H1 (cell line): ENCODE data around the gene GPR63. TPM values are rescaled to one million over a fixed set of nuclear protein-coding genes. Genes with fewer than 3 reads are reported as not detected.

Experiments used
- CTCF ChIA-PET: fragments of 300-600 bp; sonication (Branson Sonifier 250); formaldehyde crosslinking; loops from one replicate; lab custom pipeline; 2021; ENCODE audit not compliant: partially characterized antibody; lab: Charles Lee
- POLR2A ChIA-PET: fragments of 300-600 bp; sonication (Branson Sonifier 250); formaldehyde crosslinking; loops from one replicate; lab custom pipeline; 2021; ENCODE audit warnings: inconsistent platforms; ENCODE audit not compliant: partially characterized antibody; lab: Charles Lee
- DNase-seq, 2 experiments: peaks; one replicate each; pipeline versions ENCODE4 v3.0.0 to v3.0.0-alpha.2; 2010 to 2022; ENCODE audit warnings: low spot score in 2 of 2, low read depth in 1 of 2, mixed read lengths in 1 of 2
- FAIRE-seq: peaks from 2 replicates; lab custom pipeline; 2011; peaks lifted over from hg19 to GRCh38; lab: Jason Lieb, UNC
- H2AFZ ChIP-seq: 2 replicates; pipeline ENCODE4 v1.8.1; 2012; ENCODE audit warnings: low read length, inconsistent platforms
- H2AK5ac ChIP-seq: 2 replicates; pipeline ENCODE4 v1.6.1; 2013; ENCODE audit warnings: low read depth, low read length
- H2BK120ac ChIP-seq: replicated peaks from 2 replicates; pipeline ENCODE3; 2013; ENCODE audit warnings: low read depth, low read length, inconsistent platforms
- H2BK12ac ChIP-seq: 2 replicates; pipeline ENCODE4 v1.6.1; 2013; ENCODE audit warnings: low read depth, low read length
- H2BK15ac ChIP-seq: 2 replicates; pipeline ENCODE4 v1.6.1; 2013; ENCODE audit warnings: low read length
- H2BK20ac ChIP-seq: 2 replicates; pipeline ENCODE4 v1.6.1; 2013; ENCODE audit warnings: low read length
- H2BK5ac ChIP-seq: 2 replicates; pipeline ENCODE4 v1.6.1; 2013; ENCODE audit warnings: low read depth, low read length
- H3K14ac ChIP-seq: 2 replicates; pipeline ENCODE4 v1.6.1; 2013; ENCODE audit warnings: inconsistent platforms; ENCODE audit not compliant: insufficient read length
- H3K18ac ChIP-seq: 2 replicates; pipeline ENCODE4 v1.6.1; 2013; ENCODE audit warnings: low read length; ENCODE audit errors: extremely low read depth
- H3K23ac ChIP-seq: 2 replicates; pipeline ENCODE4 v1.6.1; 2013; ENCODE audit warnings: inconsistent platforms; ENCODE audit not compliant: insufficient read length
- H3K23me2 ChIP-seq: 2 replicates; pipeline ENCODE4 v1.6.1; 2013; ENCODE audit warnings: low read depth, low read length
- H3K27ac ChIP-seq: 2 replicates; pipeline ENCODE4 v1.6.1; 2011; ENCODE audit warnings: low read depth, low read length, inconsistent platforms
- H3K27me3 ChIP-seq, 4 experiments: replicated peaks in 1 of 4; 1 replicate in 1 of 4; 2 replicates in 3 of 4; pipeline versions ENCODE4 v1.6.1 to v1.8.1; 2011 to 2013; ENCODE audit warnings: low read length in 3 of 4, mild to moderate bottlenecking in 3 of 4, inconsistent platforms in 2 of 4, mixed read lengths in 2 of 4, moderate library complexity in 1 of 4; ENCODE audit not compliant: control insufficient read depth in 3 of 4, insufficient read depth in 3 of 4; ENCODE audit errors: extremely low read depth in 1 of 4
- H3K36me3 ChIP-seq, 4 experiments: 2 replicates each; pipeline versions ENCODE4 v1.6.1 to v1.8.1; 2011 to 2013; ENCODE audit warnings: mild to moderate bottlenecking in 4 of 4, low read length in 3 of 4, moderate library complexity in 2 of 4, control low read depth in 1 of 4, inconsistent platforms in 1 of 4; ENCODE audit not compliant: insufficient read depth in 4 of 4, control insufficient read depth in 2 of 4
- H3K4ac ChIP-seq: replicated peaks from 2 replicates; pipeline ENCODE3; 2013; ENCODE audit warnings: low read length, low read depth, mixed read lengths, inconsistent platforms; ENCODE audit not compliant: insufficient read length
- H3K4me1 ChIP-seq, 4 experiments: replicated peaks in 1 of 4; 1 replicate in 1 of 4; 2 replicates in 3 of 4; pipeline versions ENCODE4 v1.6.1 to v1.8.1; 2011 to 2013; ENCODE audit warnings: low read length in 3 of 4, inconsistent platforms in 2 of 4, mixed read lengths in 1 of 4; ENCODE audit not compliant: insufficient read depth in 4 of 4, control insufficient read depth in 3 of 4
- H3K4me2 ChIP-seq, 2 experiments: 2 replicates each; pipeline versions ENCODE4 v1.6.1 to v1.8.1; 2011 to 2013; ENCODE audit warnings: low read depth in 2 of 2, low read length in 2 of 2, control low read depth in 1 of 2, inconsistent platforms in 1 of 2, mild to moderate bottlenecking in 1 of 2; ENCODE audit not compliant: insufficient read depth in 1 of 2
- H3K4me3 ChIP-seq, 4 experiments: fragments of 200-600, 300-600 bp in 1 of 4; sonication (generic), shearing (Covaris generic), sonication (Bioruptor Twin) in 1 of 4; 2 replicates each; pipeline versions ENCODE4 v1.5.1 to v1.8.1; 2011 to 2016; ENCODE audit warnings: low read length in 4 of 4, low read depth in 3 of 4, control low read depth in 2 of 4, inconsistent platforms in 2 of 4, mild to moderate bottlenecking in 2 of 4, mixed read lengths in 1 of 4, moderate library complexity in 1 of 4; ENCODE audit not compliant: insufficient read depth in 2 of 4; ENCODE audit errors: extremely low read depth in 1 of 4
- H3K56ac ChIP-seq: replicated peaks from 2 replicates; pipeline ENCODE3; 2013; ENCODE audit warnings: low read depth, mild to moderate bottlenecking, mixed read lengths, low read length, inconsistent platforms; ENCODE audit not compliant: insufficient read length
- H3K79me1 ChIP-seq: 2 replicates; pipeline ENCODE4 v1.6.1; 2013; ENCODE audit warnings: low read depth, low read length, control low read depth
- H3K79me2 ChIP-seq, 2 experiments: 2 replicates each; pipeline versions ENCODE4 v1.6.1 to v1.8.1; 2012 to 2013; ENCODE audit warnings: low read length in 2 of 2, mild to moderate bottlenecking in 2 of 2, inconsistent platforms in 1 of 2; ENCODE audit not compliant: insufficient read depth in 2 of 2, control insufficient read depth in 1 of 2
- H3K9ac ChIP-seq, 4 experiments: replicated peaks in 1 of 4; 1 replicate in 1 of 4; 2 replicates in 3 of 4; pipeline versions ENCODE4 v1.6.1 to v1.8.1; 2011 to 2013; ENCODE audit warnings: low read depth in 3 of 4, low read length in 3 of 4, control low read depth in 2 of 4, mild to moderate bottlenecking in 2 of 4, moderate library complexity in 2 of 4, inconsistent platforms in 1 of 4; ENCODE audit errors: extremely low read depth in 1 of 4
- H3K9me3 ChIP-seq, 2 experiments: 2 replicates each; pipeline versions ENCODE4 v1.6.1 to v1.8.1; 2012 to 2013; ENCODE audit warnings: mild to moderate bottlenecking in 2 of 2, moderate library complexity in 2 of 2, control low read depth in 1 of 2, inconsistent platforms in 1 of 2, low read depth in 1 of 2, low read length in 1 of 2, mixed read lengths in 1 of 2; ENCODE audit not compliant: insufficient read depth in 2 of 2
- H4K20me1 ChIP-seq, 2 experiments: replicated peaks in 1 of 2; 2 replicates each; pipeline versions ENCODE3 to v1.8.1; 2011 to 2013; ENCODE audit warnings: inconsistent platforms in 2 of 2, low read length in 2 of 2, mild to moderate bottlenecking in 1 of 2; ENCODE audit not compliant: insufficient read depth in 2 of 2, control insufficient read depth in 1 of 2
- H4K5ac ChIP-seq: 2 replicates; pipeline ENCODE4 v1.6.1; 2013; ENCODE audit warnings: low read length, low read depth, mixed read lengths, inconsistent platforms; ENCODE audit not compliant: insufficient read length
- H4K8ac ChIP-seq: 2 replicates; pipeline ENCODE4 v1.8.0; 2013; ENCODE audit warnings: mild to moderate bottlenecking, moderate library complexity, low read length, inconsistent platforms; ENCODE audit not compliant: insufficient read depth; ENCODE audit errors: extremely low read depth
- H4K91ac ChIP-seq: replicated peaks from 2 replicates; pipeline ENCODE3; 2013; ENCODE audit warnings: low read length, mixed read lengths, inconsistent platforms; ENCODE audit not compliant: insufficient read length
- CEBPB ChIP-seq: IDR thresholded peaks from 2 replicates; pipeline ENCODE4 v1.6.1; 2012; ENCODE audit warnings: low read depth, low read length
- EP300 ChIP-seq, 2 experiments: IDR thresholded peaks; 1 replicate in 1 of 2; 2 replicates in 1 of 2; pipeline ENCODE4 v1.6.1; 2011 to 2012; ENCODE audit warnings: low read depth in 2 of 2, low read length in 2 of 2, mild to moderate bottlenecking in 2 of 2, borderline replicate concordance in 1 of 2, inconsistent platforms in 1 of 2, moderate library complexity in 1 of 2
- SIRT6 ChIP-seq: IDR thresholded peaks from one replicate; pipeline ENCODE4 v1.7.1; 2012; ENCODE audit warnings: low read length, inconsistent platforms
- USF2 ChIP-seq: IDR thresholded peaks from 2 replicates; pipeline ENCODE4 v1.6.1; 2011; ENCODE audit warnings: low read length, improper control_type of control experiment
- WGBS, 2 experiments: shearing (Covaris generic) in 1 of 2; methylation state at CpG; one replicate each; pipeline versions ENCODE4 v1.1.6 to v1.1.7; 2013 to 2015; ENCODE audit warnings: low lambda C conversion rate in 2 of 2, mixed read lengths in 2 of 2, inconsistent platforms in 1 of 2, low coverage in 1 of 2, missing lambda C conversion rate in 1 of 2; ENCODE audit not compliant: insufficient replicate concordance in 2 of 2, insufficient coverage in 1 of 2, insufficient read length in 1 of 2; ENCODE audit errors: extremely low coverage in 1 of 2, missing lambda C conversion rate in 1 of 2; 5-methylcytosine and 5-hydroxymethylcytosine counted together
- polyA plus RNA-seq, 7 experiments: library from polyadenylated mRNA; depleted of rRNA in 3 of 7; stranded (reverse) in 5 of 7; unstranded in 2 of 7; fragments of >200 nt in 5 of 7; fragments of 200-250 nt in 2 of 7; gene quantifications; 1 replicate in 5 of 7; 2 replicates in 1 of 7; 4 replicates in 1 of 7; pipeline versions ENCODE4 v1.2.1 to v1.2.3, GENCODE V29; 2011 to 2013; ENCODE audit warnings: missing spikeins in 2 of 7, mixed read lengths in 2 of 7
- total RNA-seq: library from RNA; stranded (reverse); fragmentation: NEBNext Ultra II Directional; extraction: Animal tissue kit (Norgen Biotek cat#: 25700); gene quantifications from 2 replicates; pipeline ENCODE4 v1.2.1, GENCODE V29; 2021
- TF ChIP-seq, protein P1 (sequence below): IDR thresholded peaks from 2 replicates; pipeline ENCODE4 v1.6.1; 2012; ENCODE audit warnings: inconsistent platforms

Gene GPR63
- total and polyA plus RNA-seq, 2 of the 8 experiments (the other 6 are each of a cell fraction or from before 2014, with no cell fraction given), result 6.1 to 11.6 TPM

DNA sequence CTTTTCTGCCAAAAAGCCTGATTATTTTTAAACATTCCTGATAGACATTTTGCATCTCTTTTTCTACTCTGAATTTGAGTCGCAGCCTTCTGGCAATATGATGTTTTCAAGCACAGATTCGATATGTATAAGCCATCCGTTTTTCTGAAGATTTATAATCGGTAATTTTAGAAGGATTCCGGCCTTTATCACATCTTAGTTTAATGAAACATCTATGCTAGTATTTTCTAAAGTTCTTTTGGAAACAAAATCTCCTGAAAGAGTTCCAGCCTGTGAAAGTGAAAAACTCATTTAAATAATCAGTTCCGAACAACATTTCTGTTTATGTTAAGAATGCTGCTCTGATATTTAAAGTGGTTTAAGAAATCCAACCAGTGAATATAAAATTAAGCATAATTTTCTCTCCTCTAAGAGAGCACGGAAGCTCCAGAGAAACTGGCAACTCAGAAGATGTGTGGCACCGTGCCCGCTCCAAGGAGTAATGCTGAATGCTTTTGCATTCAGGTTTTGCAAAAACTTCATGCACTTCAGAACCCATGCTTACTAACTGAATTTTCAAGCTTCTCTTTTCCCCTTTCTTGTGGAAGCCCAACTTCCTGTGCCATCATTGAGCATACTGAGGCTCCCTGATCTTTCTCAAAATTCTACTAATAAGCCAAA, 39.7 kb upstream of the GPR63 start:
- Histone ChIP-seq H3K56ac (no peak overlapping the region), H4K5ac (no peak overlapping the region), H3K9ac (no peak overlapping the region), H3K79me1 (no peaks in the 10 kb centered on the region), H2BK120ac (no peak overlapping the region), H4K8ac (no peak overlapping the region), H3K4ac (no peak overlapping the region), H2BK12ac (no peak overlapping the region), H2AFZ (peak overlapping the region; percentile 0), H3K18ac (no peak overlapping the region), H2BK15ac (no peak overlapping the region), H3K27ac (no peak overlapping the region), H3K14ac (no peak overlapping the region), H4K20me1 (no peaks in the 10 kb centered on the region), H3K23ac (no peak overlapping the region), H3K23me2 (no peaks in the 10 kb centered on the region), H3K79me2 (no peaks in the 10 kb centered on the region), H2AK5ac (no peak overlapping the region), H3K9me3 (no peaks in the 10 kb centered on the region), H3K4me2 (no peak overlapping the region), H3K36me3 (no peaks in the 10 kb centered on the region), H4K91ac (no peak overlapping the region), H3K4me1 (no peaks in the 10 kb centered on the region), H2BK5ac (no peak overlapping the region), H3K27me3 (no peaks in the 10 kb centered on the region), H2BK20ac (no peak overlapping the region), H3K4me3 (no peak overlapping the region)
- FAIRE-seq (no peak), DNase-seq (no peak)
- TF ChIP-seq USF2, result no peak
- TF ChIP-seq CEBPB, result no peak
- no peak for TF ChIP-seq SIRT6
- no peak for TF ChIP-seq EP300 (IDR thresholded peaks at IDR 0.05; ENCODE audit: borderline replicate concordance in 1 of 2, low read depth in 2 of 2, low read length in 2 of 2)
- TF ChIP-seq, protein P1, sequence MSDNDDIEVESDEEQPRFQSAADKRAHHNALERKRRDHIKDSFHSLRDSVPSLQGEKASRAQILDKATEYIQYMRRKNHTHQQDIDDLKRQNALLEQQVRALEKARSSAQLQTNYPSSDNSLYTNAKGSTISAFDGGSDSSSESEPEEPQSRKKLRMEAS, result no peak
- ChIA-PET CTCF (interaction anchor here (1.6 kb wide), 1 partner anchor 81 kb away, joined by 4 read pairs; no protein-coding TSS in a partner anchor), POLR2A (interaction anchor here (0.5 to 0.8 kb wide), 2 partner anchors 8 to 85 kb away, joined by 3 read pairs; no protein-coding TSS in a partner anchor)
- WGBS, 2 experiments, result 96% methylated on average over 9 of the region's 9 CpGs; no CpG with 5 or more reads in 1 of the 2 experiments
